K562 (cell line): Measurements from ENCODE around the gene NOSIP.

Experiments used
- TAF1 ChIP-seq: IDR thresholded peaks from 2 replicates; pipeline ENCODE4 v1.6.1; 2011; ENCODE audit warnings: mild to moderate bottlenecking, low read length, moderate library complexity; ENCODE audit not compliant: insufficient read depth, control insufficient read depth, severe bottlenecking; ENCODE audit errors: extremely low read depth
- ZNF121 ChIP-seq: sonication (generic); formaldehyde crosslinking; conservative IDR thresholded peaks from 2 replicates; pipeline ENCODE4 v1.8.0; 2022; ENCODE audit warnings: missing genetic modification reagents

DNA sequence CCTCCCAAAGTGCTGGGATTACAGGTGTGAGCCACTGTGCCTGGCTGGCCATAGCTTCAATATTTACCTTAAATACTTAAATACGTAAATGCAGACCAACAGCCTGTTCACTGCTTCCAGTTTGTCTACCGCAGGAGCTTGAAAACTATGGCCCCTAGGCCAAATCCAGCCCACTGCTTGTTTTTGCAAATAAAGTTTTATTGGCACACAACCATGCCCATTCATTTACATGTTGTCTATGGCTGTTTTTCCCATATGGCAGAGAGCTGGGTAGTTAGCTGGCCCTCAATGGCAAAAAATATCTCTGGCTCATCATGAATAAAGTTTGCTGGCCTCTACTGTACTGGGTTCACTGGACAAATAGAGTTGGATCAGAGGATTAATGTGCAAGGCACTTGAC, 22.4 kb upstream of the NOSIP start:
- TF ChIP-seq TAF1 (no peak), ZNF121 (no peak)
